HG03558 (cell line): ENCODE results near the gene VMA21.

ENCODE experiments used
- ATAC-seq: cut with Tn5 transposase; IDR thresholded peaks from one replicate; pipeline ENCODE4 v1.9.1; 2021; ENCODE audit warnings: moderate number of reproducible peaks; ENCODE audit not compliant: unreplicated experiment; ENCODE audit errors: extremely low read depth

Gene VMA21, protein sequence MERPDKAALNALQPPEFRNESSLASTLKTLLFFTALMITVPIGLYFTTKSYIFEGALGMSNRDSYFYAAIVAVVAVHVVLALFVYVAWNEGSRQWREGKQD

DNA sequence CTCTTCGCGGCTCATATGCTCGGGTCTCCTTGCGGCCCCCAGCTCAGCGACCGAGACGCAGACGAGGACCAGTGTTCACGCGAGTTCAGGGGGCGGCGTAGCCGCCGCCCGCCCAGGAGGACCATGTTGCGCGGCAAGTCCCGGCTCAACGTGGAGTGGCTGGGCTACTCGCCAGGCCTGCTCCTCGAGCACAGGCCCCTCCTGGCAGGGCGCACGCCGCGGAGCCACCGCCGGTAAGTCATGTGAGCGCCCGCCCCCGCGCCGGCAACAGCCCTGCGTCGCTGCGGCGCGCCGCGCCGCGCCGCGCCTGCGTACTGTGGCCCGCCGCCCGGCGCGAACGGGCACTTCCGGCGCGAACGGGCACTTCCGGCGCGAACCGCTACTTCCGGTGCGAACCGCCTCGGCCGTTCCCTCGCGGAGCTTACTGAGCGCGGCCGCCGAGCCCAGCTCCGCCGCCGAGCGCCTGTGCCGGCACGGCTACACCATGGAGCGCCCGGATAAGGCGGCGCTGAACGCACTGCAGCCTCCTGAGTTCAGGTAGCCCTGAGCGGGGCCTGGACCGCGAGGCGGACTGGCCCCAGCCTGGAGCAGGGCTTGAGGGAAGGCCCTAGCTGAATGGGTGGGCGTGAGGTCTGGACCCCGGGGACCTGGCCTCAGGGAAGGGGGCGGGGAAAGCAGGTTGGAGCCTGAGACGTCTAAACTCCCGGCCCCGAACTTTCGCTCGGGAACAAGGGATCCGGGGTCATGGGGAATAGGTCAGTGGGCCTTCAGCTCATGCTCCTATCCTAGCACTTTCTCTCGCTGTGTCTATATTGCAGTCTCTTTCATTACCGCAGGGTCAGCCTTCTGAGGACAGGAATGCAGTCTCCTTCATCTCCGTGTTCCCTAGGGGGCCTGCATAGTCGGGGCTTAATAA, at the start of gene VMA21:
TSS of gene VMA21 (plus strand) at position 382 of the 916 bp plus-strand sequence. CDS start at position 485, 103 bp downstream.
- peak; percentile 60 for ATAC-seq

DNA sequence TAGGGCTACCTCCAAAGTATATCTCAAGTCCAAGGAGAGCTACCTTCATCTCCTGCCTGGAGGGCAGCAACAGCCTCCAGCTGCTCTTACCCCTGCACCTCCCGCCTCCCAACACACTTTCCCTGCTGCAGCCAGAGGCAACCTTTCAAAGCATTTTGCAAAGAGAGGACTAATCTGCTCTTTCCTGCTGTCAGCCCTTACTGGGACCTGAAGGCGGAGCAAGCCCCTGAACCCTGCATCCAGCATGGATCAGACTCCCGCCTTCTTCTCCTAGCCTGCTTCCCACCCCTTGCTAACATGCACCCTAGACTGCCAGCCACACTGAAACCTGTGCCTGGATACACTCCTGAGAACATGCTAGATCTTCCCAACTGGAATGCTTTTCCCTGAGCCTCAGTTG, 37.7 kb upstream of the VMA21 start:
- no peak for ATAC-seq

DNA sequence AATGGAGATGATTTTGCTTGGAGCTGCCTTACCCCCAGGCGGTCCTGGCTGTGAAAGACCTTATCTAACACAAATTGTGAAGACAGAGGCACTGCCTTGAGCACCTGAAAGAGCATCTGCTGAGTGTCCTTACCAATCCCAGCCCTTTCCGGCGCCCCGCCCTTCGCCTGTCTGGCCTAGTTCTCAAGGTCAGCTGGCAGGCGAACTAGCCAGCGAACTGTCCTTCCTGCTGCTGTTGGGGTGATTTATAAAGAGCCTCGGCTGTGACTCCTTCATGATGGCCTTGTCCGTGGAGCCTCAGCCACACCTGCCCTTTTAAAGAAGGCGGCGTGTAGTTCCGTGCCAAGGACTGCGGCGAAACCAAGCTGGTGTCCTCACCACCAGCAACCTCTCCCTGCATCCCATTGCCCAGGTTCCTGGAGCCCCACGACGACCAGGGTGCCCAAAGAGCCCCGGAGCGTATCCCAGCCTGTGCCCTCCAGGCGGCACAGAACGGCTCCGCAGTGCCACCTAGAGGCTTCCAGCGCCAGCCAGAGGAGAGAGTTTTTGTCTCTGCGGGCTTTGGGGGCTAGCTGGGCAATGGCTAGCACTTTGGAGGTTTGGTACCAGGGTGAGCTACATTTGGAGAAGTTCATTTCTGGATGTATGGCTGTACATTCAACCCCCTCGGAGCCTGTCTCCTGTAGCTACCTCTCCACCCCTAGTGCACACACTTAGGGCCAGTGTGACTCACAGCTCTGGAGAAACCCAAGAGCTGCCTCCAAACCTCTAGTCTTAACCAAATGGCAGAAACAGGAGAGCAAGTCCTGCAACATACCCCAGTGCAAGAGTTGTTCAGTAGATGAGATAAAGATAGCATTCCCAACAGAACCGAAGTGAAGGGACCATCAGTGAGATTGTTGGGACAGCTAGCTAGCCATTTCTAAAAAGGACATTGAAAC, 36.8 kb upstream of the VMA21 start:
- ATAC-seq, result no peak

DNA sequence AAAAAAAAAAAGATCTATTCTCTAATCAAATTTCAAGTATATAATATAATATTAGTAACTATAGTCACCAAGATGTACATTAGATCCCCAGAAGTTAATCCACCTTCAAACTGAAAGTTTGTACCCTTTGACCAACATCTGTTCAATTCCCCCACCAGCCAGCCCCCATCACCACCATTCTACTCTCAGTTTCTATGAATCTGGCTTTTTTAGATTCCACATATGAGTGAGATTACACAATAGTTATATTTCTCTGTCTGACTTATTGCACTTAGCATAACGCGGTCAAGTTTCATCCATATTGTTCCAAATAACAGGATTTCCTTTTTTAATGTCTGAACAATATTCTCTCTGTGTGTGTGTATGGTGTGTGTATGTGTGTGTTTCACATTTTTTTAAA, 33.7 kb upstream of the VMA21 start:
- peak; percentile 56 for ATAC-seq

DNA sequence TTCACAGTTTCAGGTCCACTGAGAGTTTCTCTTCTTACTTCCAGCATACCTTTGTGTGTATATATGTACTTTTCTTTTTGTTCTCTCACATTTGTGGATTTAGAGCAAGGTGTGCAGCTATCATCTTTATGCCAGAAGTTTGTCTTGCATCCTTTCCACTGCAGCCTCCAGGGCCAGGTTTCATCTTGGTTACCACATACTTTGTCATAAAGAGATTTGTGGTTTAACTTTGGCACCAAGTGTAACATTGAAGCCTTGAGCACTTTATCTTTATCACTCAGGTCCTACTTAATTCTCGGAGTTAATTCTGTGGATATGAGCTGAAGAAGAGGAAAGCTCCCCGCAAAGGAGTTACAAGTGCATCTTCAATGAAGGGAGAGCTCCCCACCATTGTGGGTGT, 31.4 kb upstream of the VMA21 start:
- no peak for ATAC-seq

DNA sequence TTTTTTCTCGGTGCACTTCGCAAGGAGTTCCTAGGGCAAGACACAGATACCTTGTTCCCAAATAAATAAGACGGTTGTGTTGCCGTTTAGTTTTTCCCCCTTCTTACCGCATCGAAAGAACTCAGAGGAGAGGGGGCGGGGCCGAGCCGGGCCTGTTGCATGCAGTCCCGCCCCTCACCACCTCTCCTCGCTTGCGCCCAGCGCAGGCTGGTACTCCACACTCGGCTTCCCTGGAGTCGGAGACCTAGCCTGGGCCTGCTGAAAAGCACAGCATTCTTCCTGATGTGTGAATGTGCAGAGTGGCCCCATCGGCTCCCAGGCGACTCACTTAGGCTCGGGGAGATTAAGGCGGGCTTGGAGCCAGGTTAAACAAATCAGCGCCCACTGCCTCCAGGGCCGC, 26.1 kb upstream of the VMA21 start:
- ATAC-seq, result no peak

DNA sequence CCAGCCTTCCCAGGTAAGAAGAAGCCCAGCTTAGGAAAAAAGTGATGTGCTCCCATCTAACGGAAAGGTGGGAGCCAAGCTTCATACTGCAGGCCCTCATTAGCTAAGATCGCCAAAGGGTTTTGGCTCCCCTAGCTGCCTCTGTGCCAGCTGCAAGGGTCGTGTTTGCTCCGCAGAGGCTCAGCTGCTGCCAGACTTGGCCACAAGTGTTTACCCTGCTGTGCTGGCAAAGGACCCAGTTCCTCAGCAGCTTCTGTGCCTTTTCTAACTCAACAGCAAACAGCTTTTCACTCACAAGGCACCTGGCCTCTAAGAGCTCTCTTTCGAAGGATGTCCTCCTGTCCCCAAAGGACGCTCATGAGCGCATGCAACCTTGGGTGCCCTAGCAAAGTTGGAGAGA, 12.2 kb upstream of the VMA21 start:
- no peak for ATAC-seq

DNA sequence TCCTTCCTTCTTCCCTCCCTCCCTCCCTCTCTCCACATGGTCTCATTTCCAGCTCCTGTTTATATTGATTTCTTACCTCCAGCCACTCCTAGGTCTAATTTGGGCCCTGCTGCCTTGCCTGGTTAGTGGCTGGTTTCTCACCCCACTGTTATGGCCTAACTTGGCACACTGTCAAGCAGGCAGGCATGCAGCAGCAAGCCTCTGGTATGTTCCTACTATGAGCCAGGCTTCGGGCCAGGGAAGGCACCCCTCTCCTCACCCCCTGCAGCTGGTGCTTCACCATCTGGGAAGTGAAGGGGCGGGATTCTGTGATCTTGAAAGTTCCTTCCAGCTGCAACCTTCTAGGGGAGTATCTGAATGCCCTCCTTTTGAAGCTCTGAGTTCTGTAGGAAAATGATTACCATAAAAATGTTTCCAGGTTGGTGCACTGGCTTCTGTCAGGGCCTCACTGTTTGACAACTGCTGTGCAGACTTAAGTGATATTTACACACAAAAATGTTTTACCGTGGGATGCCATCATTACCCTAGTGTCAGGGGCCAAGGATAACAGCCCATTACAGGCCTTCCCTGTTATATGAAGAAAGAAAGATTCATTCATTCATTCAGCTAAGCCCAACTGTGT, 10.1 kb upstream of the VMA21 start:
- no peak for ATAC-seq

DNA sequence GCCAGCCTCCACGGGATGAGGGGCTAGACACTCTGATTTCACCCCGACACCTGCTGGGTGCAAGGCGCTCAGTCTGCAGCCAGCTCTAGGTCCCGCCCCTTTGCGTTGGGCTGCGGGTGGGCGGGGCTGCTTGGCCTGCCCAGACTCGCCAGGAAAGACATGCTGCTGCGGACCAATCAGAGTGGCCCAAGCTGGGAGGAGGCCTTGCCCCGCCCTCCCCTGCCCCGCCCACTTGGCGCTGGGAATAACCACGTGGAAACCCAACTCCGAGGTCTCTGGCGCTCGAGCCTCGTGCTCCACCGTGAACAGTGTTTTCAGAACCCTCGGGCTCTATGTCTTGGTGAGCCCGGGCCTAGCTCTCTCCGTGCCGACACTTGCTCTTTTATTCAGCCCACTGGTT, 5.3 kb upstream of the VMA21 start:
- ATAC-seq, result no peak

DNA sequence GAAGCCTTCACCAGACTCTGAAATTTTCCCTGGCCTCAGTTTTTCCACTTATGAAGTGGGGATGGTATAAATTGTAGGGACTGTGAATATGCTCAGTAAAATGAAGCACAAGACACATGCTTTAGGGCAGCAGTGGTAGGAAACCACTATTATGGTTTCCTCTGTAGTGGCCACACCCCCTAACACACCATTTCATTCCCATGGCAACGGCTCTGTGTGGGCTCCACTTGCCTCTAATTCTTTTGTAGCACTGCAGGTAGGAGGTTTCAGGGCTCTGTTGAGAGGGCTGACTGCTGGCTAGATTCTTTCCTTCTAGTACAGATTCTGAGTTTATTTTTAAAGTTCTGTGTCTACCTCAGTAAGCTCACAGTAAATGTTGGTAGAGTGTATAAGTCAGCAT, 3.5 kb upstream of the VMA21 start:
- no peak for ATAC-seq

DNA sequence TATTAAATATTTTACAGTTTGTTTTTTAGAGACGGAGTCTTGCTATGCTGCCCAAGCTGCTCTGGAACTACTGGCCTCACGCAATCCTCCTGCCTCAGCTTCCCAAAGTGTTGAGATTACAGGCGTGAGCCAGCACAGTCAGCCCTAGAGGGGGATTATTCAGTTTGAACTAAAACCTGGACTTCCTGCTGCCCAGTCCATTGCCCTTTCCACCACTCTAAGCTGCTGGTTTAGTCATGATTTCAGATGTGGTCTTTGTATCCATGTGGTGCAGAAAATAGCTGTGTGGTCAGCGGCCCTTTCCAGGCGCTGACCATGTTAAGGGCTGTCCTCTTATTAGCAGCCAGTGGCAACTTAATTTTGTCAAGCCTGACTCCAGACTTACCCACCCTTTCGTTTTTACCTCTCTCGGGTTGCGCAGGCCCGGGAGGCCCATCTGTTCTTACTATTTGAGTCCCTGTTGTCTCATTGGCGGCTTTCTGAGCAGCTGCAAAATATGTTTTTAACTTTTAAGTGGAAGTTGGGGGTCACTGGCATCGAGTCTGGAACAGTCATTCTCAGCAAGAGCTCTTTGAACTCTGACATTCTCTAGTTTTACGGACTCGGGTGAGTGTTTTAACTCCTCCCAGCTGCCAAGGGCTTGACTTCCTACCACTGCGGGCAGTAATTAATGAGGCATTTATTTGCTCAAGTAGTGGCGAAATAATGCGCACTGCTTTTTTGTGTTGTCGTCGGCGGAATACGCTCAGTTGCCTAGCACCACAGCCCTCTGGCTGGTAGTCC, 773 bp upstream of the VMA21 start:
- peak; percentile 9 for ATAC-seq

DNA sequence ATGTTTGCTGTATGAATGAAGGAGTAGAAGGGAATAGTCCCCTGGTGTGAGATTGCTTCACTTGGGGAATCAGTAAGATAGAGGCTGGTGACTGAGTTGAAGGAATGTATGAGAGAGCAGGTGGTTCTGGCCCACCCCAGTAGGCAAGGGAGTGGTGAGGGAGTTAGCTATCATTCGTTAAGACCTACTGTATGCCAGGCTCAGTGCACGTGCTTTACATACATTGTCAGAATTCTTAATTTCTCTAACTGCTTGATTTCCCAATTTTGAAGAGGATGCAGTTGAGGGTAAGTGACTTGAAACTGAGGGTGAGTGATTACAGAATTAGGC, 700 bp downstream of the VMA21 start:
- no peak for ATAC-seq

DNA sequence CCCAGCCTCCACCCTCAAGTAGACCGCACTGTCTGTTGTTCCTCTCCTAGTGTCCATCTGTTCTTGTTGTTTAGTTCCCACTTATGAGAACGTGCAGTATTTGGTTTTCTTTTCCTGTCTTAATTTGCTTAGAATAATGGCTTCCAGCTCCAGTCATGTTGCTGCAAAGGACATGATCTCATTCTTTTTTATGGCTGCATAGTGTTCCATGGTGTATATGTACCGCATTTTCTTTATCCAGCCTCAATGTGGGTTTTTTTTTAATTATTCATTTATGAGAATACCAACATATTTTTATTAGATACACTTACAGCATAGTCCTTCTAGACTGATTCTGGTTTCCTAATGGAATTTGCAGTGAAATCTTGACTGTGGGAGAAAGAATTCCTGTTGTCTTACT, 1.3 kb downstream of the VMA21 start:
- ATAC-seq, result no peak

DNA sequence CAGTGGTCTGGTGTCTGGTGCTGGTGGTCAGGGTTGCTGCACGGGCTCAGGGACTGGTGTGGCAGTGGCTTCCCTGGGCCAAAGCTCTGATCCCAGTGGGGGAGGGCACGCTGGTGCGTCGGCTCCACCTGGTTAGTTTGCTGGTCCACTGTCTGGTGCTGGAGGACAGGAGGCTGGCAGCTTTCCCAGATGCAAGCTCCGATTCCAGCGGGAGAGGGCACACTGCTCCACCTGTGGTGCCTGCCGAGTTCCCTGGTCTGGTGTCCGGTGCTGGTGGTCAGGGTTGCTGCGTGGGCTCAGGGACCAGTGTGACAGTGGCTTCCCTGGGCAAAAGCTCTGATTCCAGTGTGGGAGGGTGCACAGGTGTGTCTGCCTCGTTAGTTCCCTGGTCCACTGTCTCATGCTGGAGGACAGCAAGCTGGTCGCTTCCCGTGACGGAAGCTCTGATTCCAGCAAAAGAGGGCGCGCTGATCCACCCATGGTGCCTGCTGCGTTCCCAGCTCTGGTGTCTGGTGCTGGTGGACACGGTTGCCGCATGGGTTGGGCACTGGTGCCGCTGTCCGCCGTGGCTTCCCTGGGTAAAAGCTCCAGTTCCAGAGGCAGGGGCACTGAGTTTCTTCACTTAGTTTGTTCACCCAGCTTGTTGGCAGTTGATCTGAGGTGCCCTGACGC, 5.8 kb downstream of the VMA21 start:
- no peak for ATAC-seq

DNA sequence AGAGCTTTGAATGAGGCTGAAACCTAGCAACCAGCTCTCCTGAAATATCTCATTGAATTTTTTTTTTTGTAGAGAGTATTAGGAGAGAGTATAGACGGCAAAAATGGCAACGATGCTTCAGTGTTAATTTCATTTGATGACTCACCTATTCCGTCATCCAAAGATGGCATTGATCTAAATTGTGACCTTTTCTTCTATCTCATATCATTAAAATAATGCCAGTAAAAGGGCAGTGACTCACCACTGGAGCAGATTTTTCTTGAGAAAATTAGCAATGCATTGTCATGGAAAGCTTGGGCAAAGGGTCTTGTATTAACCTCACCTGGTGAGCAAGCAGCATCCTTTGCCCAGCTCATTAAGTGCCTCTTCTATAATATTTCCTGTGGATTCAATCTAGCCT, 19.6 kb downstream of the VMA21 start:
- no peak for ATAC-seq

DNA sequence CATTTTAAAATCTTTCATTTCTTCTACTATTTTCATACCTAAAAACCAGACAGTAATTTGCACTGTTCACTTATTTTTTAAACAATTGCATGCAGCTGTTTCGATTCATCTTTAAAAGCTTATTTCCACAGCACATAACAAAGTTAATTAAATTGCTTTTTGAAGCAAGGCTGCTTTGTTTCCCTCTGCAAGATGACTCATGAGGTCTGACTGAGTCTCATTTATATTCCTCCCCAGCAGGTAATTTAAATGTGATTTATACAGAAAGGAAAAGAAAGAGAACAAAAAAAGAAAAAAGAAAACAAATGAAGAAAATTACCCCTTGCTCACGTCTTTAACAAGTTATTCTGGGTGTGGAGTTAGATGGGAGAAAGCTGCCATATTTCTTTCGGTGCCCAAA, 22.8 kb downstream of the VMA21 start:
- ATAC-seq, result no peak

DNA sequence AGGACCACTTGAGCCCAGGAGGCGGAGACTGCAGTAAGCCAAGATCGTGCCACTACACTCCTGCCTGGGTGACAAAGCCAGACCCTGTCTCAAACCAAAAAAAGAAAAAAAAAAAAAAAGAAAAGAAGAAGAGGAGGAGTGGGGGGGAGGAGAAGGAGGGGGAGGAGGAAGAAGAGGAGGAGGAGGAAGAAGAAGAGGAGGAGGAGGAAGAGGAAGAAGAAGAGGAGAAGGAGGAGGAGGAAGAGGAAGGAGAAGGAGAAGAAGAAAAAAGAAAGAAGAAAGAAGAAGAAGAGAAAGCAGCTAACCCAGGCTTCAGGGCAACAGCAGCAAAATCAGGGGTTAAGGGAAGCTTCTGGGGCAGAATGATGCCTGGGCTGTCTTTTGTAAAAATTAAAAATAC, 27.5 kb downstream of the VMA21 start:
- ATAC-seq, result no peak

DNA sequence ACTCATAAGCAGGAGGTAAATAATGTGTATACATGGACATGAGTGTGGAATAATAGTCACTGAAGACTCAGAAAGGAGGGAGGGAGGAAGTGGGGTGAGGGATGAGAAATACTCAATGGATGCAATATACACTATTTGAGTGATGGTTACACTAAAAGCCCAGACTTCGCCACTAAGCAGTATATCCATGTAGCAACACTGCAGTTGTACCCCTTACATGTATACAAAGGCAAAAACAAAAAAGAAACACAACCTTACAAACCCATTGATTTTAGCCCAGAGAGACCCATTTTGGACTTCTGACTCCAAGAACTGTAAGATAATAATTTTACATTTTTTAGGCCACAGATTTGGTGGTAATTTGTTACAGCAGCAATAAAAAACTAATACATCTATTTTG, 51.5 kb downstream of the VMA21 start:
- ATAC-seq, result no peak

DNA sequence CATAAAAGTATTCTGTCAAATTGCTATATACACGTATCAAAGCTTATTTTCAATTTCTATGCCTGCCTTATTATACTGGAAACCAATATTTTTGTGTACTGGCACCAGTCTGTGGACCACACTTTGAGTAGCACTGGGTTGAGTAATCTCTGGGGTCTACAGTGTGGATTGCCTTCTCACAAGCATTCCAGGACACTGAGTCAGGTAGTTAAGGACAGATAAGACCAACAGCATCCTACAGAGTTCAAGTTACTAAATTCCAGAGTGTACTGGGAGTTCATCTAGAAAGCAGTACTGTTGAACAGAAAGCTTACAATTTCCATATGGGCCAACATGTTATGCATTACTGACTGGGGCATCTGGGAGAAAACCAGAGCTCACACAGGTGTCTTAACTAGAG, 61.8 kb downstream of the VMA21 start:
- ATAC-seq, result no peak
